GM18499 (cell line): ENCODE measurements around the gene VPS37B.

Experiments used
- ATAC-seq: cut with Tn5 transposase; IDR thresholded peaks from one replicate; pipeline ENCODE4 v1.9.1; 2021; ENCODE audit warnings: moderate number of reproducible peaks; ENCODE audit not compliant: insufficient read depth, unreplicated experiment

VPS37B gene

DNA sequence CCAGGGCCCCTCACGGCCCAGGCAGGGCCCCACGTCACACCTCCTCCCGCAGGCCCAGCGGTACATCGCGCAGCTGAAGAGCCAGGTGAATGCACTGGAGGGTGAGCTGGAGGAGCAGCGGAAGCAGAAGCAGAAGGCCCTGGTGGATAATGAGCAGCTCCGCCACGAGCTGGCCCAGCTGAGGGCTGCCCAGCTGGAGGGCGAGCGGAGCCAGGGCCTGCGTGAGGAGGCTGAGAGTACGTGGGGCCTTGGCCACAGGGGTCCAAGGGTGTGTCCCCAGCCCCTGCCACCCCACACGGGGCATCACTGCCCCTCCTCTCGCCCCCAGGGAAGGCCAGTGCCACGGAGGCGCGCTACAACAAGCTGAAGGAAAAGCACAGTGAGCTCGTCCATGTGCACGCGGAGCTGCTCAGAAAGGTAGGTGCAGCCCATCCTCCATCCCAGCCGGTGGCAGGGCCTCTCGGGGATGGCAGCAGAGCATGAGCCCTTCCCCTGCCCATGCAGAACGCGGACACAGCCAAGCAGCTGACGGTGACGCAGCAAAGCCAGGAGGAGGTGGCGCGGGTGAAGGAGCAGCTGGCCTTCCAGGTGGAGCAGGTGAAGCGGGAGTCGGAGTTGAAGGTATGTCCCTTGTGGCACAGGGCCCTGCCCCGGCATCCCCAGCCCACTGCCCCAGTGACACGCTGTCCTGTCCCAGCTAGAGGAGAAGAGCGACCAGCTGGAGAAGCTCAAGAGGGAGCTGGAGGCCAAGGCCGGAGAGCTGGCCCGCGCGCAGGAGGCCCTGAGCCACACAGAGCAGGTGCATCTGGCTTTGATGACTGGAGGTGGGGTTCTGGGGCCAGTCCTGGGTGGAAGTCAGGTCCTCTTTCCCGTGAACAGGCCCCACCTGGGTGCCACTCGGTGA, 39.7 kb downstream of the VPS37B start:
- no peak for ATAC-seq

DNA sequence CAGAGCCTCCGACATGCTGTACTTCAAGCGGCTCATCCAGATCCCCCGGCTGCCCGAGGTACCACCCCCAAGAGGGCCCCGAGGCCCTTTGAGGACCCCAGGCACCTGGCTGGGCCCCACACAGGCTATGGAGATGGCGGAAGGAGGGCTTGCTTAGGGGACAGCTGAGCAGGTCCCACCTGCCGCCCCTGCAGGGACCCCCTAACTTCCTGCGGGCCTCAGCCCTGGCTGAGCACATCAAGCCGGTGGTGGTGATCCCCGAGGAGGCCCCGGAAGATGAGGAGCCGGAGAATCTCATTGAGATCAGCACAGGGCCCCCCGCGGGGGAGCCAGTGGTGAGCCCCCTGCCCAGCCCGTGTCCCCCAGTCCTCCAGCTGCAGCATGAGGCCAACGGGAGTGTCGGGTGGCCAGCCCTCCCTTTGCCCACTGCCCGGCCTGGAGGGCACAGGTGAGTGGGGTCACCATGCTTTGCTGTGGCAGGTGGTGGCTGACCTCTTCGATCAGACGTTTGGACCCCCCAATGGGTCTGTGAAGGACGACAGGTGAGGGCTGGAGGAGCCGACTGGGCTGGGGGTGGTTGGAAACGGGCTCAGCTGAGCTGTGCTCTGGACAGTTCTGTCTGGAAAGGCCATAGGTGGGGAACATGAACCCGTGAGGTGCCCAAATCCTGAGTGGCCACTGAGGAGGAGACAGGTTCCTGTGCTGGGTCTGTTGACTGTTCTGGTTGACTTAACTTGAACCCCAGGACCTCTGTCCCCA, 40.7 kb downstream of the VPS37B start:
- no peak for ATAC-seq

GRCh38 chr12:122854554-122854953, 41.4 kb downstream of the VPS37B start:
- ATAC-seq = no peak

GRCh38 chr12:122853582-122854245, 42.2 kb downstream of the VPS37B start:
- ATAC-seq = no peak

DNA sequence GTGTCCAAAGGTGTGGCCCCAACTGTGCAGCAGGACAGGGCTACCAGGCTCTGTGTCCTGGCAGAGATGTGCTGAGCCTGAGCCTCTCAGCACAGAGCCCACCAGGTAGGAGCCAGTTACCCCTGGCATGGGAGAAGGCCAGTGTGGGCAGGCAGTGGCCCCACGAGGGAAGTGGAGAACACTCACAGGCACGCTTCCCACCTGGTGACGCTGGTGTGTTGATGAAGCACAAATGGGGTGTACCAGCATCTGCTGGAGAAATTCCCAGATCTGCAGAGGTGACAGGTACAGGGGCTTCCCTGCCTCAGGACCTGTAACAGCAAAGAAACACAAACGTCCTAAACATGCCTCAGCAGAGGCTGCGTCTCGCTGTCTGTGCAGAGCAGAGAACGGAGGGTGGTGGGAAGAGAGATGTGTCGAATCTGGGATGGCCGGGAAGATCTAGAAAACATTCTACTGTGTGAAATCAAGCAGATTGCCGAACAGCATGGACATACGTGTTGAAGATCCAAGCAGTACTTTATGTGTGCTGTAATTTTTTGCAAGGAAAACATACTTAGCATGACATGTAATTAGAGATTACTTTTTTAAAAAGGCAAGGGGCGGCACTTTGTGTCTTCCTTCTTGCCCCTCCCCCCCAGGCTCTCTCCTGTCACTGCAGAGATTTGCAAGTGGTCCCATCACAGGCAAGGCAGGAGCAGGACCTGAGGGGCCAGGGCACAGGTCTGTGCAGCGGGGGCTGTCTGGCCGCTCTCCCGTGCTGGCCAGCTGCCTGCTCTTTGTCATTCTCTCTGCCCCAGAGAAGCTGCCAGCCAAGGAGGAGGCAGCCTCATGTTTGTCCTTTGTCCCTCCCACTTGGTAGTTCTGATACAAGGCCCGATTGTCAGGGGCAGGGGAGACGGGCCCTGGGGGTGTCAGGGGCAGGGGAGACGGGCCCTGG, 43.3 kb downstream of the VPS37B start:
- ATAC-seq = no peak

DNA sequence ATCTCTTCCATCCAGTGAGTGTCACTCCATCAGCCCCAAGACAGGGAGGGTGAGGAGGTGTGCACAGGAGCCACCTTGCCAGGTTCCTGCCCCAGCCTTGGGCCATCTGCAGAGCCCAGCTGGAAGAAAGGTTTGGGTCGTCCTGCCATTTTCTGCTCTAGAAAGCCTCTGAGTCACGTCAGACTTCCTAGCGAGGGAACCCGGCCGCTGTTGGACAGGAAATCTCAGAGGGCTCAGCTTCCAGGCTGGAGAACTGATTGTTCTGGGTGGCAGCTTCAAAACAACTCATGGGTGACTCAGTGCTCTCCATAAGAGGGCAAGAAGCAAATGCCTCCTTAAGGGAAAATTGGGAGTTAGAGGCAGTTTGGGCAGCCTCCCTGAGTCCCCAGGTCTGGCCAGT, 44.1 kb downstream of the VPS37B start:
- no peak for ATAC-seq

GRCh38 chr12:122850695-122851350, 45.1 kb downstream of the VPS37B start:
- no peak for ATAC-seq

DNA sequence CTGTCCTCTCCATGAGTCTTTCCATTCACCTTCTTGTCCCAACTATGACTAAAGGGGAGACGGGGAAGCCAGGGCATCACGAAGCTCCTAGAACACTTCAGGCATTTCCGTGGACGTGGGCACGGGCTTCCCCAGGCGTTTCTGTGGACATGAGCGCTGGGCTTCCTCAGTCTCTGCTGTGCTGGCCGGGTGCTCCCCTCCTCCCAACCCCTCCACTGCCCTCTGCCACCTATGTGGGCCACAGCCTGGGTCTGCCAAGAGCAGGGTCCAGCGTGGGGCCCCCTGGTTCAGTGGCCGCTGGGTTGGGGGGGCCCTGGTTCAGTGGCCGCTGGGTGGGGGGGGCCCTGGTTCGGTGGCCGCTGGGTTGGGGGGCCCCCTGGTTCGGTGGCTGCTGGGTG, 45.9 kb downstream of the VPS37B start:
- ATAC-seq = no peak

DNA sequence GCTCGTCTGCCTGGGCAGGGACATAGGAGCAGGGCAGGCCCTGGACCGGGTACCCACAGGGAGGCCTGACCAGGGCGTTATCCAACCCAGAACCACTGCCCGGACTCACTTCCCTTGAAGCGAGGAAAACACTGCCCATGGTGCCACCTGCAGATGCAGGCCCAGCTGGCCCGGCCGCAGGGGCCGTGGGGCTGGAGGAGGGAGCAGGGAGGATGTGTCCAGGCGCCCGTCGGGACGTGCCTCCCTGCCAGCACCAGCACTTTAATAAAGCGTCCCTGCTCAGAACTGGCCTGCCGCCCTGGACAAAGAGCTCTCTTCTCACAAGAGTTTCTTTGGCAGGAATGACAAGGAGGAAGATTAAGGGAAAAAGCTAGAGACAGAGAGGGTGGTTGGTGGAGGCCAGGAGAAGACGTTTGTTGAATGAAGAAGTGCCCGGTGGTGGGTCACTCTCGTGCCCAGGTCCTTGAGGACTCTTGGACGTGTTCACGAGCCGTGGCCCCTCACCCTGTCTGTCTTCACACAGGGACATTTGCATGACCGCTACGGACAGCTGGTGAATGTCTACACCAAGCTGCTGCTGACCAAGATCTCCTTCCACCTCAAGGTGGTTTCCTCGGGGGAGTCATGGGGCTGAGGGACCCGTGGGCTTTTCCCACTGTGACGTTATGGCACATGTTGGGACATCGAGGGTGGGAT, 46.4 kb downstream of the VPS37B start:
- ATAC-seq = no peak

DNA sequence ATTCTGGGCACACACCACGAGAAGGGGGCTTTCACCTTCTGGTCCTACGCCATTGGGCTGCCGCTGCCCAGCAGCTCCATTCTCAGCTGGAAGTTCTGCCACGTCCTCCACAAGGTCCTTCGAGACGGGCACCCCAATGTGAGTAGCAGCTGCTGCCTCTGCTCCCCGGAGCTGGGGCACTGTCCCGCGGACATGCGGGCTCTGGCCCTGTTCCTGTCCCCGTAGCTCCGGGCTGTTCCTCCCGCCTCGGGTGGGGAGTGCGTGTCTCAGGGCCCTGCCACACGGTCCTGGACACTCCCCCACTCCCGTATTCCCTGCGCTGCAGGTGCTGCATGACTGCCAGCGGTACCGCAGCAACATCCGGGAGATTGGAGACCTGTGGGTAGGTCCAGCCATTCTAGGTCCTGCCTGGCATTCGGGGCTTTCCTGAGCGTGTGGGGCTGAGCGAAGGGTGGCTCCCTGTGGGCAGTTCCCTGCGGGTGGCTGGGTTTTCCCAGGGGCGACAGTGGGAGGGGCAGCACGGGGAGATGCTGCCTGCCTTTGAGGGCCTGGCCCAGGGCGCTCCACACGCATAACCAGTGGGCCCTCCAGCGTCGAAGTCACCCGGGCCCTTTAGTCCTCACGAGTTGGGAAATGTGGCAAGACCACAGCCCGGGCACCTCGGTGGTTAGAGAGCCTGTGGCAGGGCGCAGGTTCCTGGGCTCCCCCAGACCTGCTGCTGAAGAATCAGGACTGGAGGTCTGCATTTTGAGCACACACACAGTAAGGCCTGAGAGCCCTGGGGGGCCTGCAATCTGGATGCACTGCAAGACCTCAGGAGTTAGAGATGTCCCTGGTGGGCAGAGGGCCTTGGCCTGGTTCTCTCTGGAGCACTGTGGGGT, 47.2 kb downstream of the VPS37B start:
- ATAC-seq = no peak

DNA sequence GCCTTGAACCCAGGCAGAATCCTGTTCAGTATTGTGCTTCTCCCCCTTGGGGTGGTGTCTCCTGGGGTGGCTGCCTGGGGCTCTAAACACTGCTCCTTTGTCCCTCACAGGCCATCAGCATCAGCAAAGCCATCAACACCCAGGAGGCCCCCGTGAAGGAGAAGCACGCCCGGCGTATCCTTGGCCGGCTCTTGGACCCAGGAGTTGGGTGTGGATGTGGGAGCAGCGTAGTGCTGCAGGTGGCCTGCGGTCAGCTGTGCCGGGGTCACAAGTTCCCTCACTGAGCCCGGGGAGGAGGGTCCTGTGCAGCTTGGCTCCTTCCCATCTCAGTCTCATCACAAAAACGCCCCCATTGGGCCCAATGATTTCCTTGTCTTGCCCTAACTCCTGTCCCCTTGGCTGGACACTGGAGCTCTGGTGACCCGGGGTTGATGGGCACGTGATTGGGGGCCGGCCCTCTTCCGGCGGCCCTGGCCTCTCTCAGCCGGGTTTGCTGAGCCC, 48.0 kb downstream of the VPS37B start:
- ATAC-seq = no peak

DNA sequence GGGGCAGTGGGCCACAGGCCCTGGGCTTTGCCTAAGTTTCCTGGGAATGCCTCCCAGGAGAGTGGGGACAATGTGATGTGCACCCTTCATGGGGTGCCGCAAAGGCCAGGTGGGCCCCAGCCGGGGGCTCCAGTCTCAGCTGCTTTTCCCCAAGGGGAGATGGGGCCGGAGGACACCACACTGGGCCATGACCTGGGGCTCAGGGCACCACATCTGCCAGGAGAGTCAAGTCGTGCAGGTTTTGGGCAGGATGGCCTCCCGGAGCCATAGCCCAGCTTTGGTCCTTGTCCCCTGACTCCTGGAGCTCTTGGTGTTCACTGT, 48.4 kb downstream of the VPS37B start:
- ATAC-seq = no peak

- ATAC-seq = no peak
Observed at GRCh38 chr12:122846622-122847515, 49.1 kb downstream of the VPS37B start.

DNA sequence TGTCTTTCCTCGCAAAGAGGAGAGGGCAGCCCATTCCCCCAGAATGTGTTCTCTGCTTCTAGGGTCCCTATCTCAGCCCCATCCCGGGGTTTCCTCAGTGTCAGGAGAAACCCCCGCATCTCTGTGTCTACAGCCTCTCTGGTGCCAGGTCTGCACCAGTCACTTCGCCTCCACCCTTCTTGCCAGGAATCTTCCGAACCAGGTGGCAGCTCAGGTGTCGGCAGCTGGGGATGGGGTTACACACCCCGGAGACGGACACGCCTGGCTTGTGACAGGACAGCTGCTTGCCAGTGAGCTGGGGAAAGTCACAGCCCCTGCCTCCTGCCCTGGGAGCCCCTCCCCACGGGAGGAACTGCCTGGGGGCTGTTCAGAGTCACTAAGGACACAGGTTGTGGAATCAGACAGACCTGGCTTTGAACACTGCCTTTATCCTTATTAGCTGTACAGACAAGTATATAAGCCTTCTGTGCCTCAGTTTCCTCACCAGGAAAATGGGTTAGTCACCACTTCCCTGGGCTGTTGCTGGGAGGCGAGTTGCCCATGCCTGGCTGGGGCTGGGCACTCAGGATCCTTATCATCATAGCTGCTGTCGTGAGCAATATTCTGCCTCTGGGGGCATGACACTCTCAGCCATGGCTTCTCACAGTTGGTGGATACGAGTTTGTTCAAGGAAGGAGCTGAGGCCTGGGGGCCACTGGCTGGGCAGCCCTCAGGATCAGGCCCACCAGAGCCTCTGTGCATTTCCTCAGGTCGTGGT, 49.9 kb downstream of the VPS37B start:
- ATAC-seq = no peak

DNA sequence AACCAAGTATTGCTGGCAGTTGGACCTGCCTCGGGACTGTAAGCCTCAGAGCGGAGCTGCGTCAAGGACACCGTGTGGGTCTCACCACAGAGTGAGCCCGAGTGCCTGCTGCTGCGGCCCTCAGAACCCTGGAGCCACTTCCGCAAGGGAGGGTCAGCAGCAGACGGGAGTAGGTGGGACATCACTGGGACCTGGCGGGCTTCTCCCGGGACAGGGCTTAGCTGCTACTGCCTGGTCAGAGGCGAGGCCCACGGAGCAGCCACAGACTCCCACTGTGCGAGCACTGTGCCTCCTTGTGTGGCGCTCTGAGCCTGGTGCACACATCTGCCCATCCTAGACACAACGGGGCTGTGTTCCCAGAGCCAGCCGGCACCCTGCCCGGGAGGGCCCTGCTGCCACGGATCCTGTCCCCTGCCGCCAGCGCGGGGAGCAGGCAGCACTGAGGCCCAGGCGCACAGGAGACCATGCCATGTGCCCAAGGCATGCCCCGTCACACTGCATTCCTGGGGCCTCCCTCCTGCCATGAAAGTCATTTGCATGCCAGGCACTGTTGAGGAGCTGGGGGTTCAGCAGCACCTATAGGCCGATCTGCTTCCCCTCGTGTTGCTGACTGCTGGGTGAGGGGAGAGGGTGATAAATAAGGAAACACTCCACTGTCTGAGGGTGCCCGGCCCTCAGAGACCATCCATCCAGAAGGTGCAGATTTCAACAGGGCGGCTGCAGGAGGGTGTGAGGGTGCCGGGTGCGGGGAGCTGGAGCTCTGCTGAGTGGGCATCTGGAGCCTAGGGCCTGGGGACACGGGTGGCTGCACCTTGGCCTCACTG, 50.7 kb downstream of the VPS37B start:
- no peak for ATAC-seq
